Activated naive CD4-positive, alpha-beta T cell treated with anti-CD3 and anti-CD28 coated beads, Interleukin-2, amount 50 U/mL, for 24 hours (primary cell): Measurements from ENCODE around the gene CDH26.

Source experiments
- H3K27ac Mint-ChIP-seq: one replicate; pipeline ENCODE4 v1.8.0; 2021; ENCODE audit warnings: mild to moderate bottlenecking, mixed read lengths
- H3K27me3 Mint-ChIP-seq: one replicate; pipeline ENCODE4 v1.8.0; 2021; ENCODE audit warnings: mixed read lengths
- H3K36me3 Mint-ChIP-seq: one replicate; pipeline ENCODE4 v1.8.0; 2021; ENCODE audit warnings: mixed read lengths
- H3K4me1 Mint-ChIP-seq: one replicate; pipeline ENCODE4 v1.8.0; 2021; ENCODE audit warnings: mixed read lengths
- H3K4me3 Mint-ChIP-seq: one replicate; pipeline ENCODE4 v1.8.0; 2021; ENCODE audit warnings: mild to moderate bottlenecking, mixed read lengths
- H3K9me3 Mint-ChIP-seq: one replicate; pipeline ENCODE4 v1.8.0; 2021; ENCODE audit warnings: mixed read lengths

The CDH26 gene

GRCh38 chr20:59938221-59938620, 20.0 kb upstream of the CDH26 start:
- Mint-ChIP-seq H3K4me1 (peaks cover 47% of the 10 kb centered on the region), H3K9me3 (no peaks in the 10 kb centered on the region), H3K4me3 (peak overlapping the region; percentile 82), H3K27me3 (no peaks in the 10 kb centered on the region), H3K27ac (peak overlapping the region; percentile 52), H3K36me3 (no peaks in the 10 kb centered on the region)

GRCh38 chr20:59938696-59939051, 19.5 kb upstream of the CDH26 start:
- H3K9me3 Mint-ChIP-seq: no peaks in the 10 kb centered on the region
- peak overlapping the region; percentile 52 for H3K27ac Mint-ChIP-seq
- H3K4me1 Mint-ChIP-seq: peaks cover 47% of the 10 kb centered on the region
- peak overlapping the region; percentile 82 for H3K4me3 Mint-ChIP-seq
- H3K36me3 Mint-ChIP-seq: no peaks in the 10 kb centered on the region
- H3K27me3 Mint-ChIP-seq: no peaks in the 10 kb centered on the region

GRCh38 chr20:59939052-59939878, 19.0 kb upstream of the CDH26 start:
- H3K9me3 Mint-ChIP-seq: no peaks in the 10 kb centered on the region
- H3K4me3 Mint-ChIP-seq: peak overlapping the region; percentile 96
- H3K4me1 Mint-ChIP-seq: peaks cover 50% of the 10 kb centered on the region
- H3K27ac Mint-ChIP-seq: peak overlapping the region; percentile 52
- no peaks in the 10 kb centered on the region for H3K27me3 Mint-ChIP-seq
- H3K36me3 Mint-ChIP-seq: peaks cover 2% of the 10 kb centered on the region

- Mint-ChIP-seq H3K4me1 (peaks cover 55% of the 10 kb centered on the region), H3K36me3 (peaks cover 6% of the 10 kb centered on the region), H3K27ac (no peak overlapping the region), H3K4me3 (peak overlapping the region; percentile 96), H3K9me3 (no peaks in the 10 kb centered on the region), H3K27me3 (no peaks in the 10 kb centered on the region)
These were observed 18.4 kb upstream of the CDH26 start for GRCh38 chr20:59939879-59940128.

GRCh38 chr20:59940129-59940955, 17.9 kb upstream of the CDH26 start, which contains the start of the genes FAM217B and PPP1R3D:
TSS of gene FAM217B (plus strand) at chr20:59940389. CDS start at chr20:59943944, 3,555 bp downstream.
TSS of gene PPP1R3D (minus strand) at chr20:59940305. CDS start at chr20:59939931, 374 bp downstream.
- Mint-ChIP-seq H3K4me3 (peak within 1 kb of the TSS; percentile 96), H3K27me3 (no peaks in the 10 kb centered on the region), H3K4me1 (peaks cover 57% of the 10 kb centered on the region), H3K27ac (peak within 1 kb of the TSS; percentile 95), H3K36me3 (peaks cover 6% of the 10 kb centered on the region), H3K9me3 (no peaks in the 10 kb centered on the region)

GRCh38 chr20:59940956-59941294, 17.3 kb upstream of the CDH26 start:
- peak overlapping the region; percentile 95 for H3K27ac Mint-ChIP-seq
- H3K4me3 Mint-ChIP-seq: peak overlapping the region; percentile 96
- peaks cover 60% of the 10 kb centered on the region for H3K4me1 Mint-ChIP-seq
- peaks cover 8% of the 10 kb centered on the region for H3K36me3 Mint-ChIP-seq
- H3K27me3 Mint-ChIP-seq: no peaks in the 10 kb centered on the region
- H3K9me3 Mint-ChIP-seq: no peaks in the 10 kb centered on the region

- Mint-ChIP-seq H3K9me3 (no peaks in the 10 kb centered on the region), H3K27me3 (no peaks in the 10 kb centered on the region), H3K4me3 (peak overlapping the region; percentile 33), H3K27ac (no peak overlapping the region), H3K36me3 (peaks cover 8% of the 10 kb centered on the region), H3K4me1 (peaks cover 51% of the 10 kb centered on the region)
These were observed 16.0 kb upstream of the CDH26 start for GRCh38 chr20:59942245-59942644.

- Mint-ChIP-seq H3K9me3 (no peaks in the 10 kb centered on the region), H3K36me3 (peaks cover 8% of the 10 kb centered on the region), H3K4me3 (no peak overlapping the region), H3K27me3 (no peaks in the 10 kb centered on the region), H3K27ac (peak overlapping the region; percentile 57), H3K4me1 (peaks cover 49% of the 10 kb centered on the region)
These were observed 13.5 kb upstream of the CDH26 start for GRCh38 chr20:59944726-59945125.

GRCh38 chr20:59945175-59945574, 13.0 kb upstream of the CDH26 start:
- peaks cover 8% of the 10 kb centered on the region for H3K36me3 Mint-ChIP-seq
- no peaks in the 10 kb centered on the region for H3K27me3 Mint-ChIP-seq
- no peak overlapping the region for H3K27ac Mint-ChIP-seq
- peaks cover 49% of the 10 kb centered on the region for H3K4me1 Mint-ChIP-seq
- H3K4me3 Mint-ChIP-seq: no peak overlapping the region
- H3K9me3 Mint-ChIP-seq: no peaks in the 10 kb centered on the region

GRCh38 chr20:59945731-59946130, 12.5 kb upstream of the CDH26 start:
- Mint-ChIP-seq H3K4me1 (peaks cover 49% of the 10 kb centered on the region), H3K27me3 (no peaks in the 10 kb centered on the region), H3K27ac (no peak overlapping the region), H3K36me3 (peaks cover 8% of the 10 kb centered on the region), H3K9me3 (no peaks in the 10 kb centered on the region), H3K4me3 (no peak overlapping the region)

- Mint-ChIP-seq H3K4me1 (peaks cover 33% of the 10 kb centered on the region), H3K27me3 (no peaks in the 10 kb centered on the region), H3K36me3 (peaks cover 8% of the 10 kb centered on the region), H3K9me3 (no peaks in the 10 kb centered on the region), H3K27ac (peak overlapping the region; percentile 8), H3K4me3 (no peak overlapping the region)
These were observed 10.8 kb upstream of the CDH26 start for GRCh38 chr20:59947376-59947775.

GRCh38 chr20:59948212-59948611, 10.0 kb upstream of the CDH26 start:
- peaks cover 8% of the 10 kb centered on the region for H3K36me3 Mint-ChIP-seq
- no peak overlapping the region for H3K27ac Mint-ChIP-seq
- H3K4me1 Mint-ChIP-seq: peaks cover 33% of the 10 kb centered on the region
- H3K9me3 Mint-ChIP-seq: no peaks in the 10 kb centered on the region
- H3K4me3 Mint-ChIP-seq: no peak overlapping the region
- H3K27me3 Mint-ChIP-seq: no peaks in the 10 kb centered on the region

- H3K9me3 Mint-ChIP-seq: no peaks in the 10 kb centered on the region
- peak overlapping the region; percentile 82 for H3K4me3 Mint-ChIP-seq
- peaks cover 8% of the 10 kb centered on the region for H3K36me3 Mint-ChIP-seq
- H3K4me1 Mint-ChIP-seq: peaks cover 32% of the 10 kb centered on the region
- H3K27me3 Mint-ChIP-seq: no peaks in the 10 kb centered on the region
- H3K27ac Mint-ChIP-seq: peak overlapping the region; percentile 96
These were observed 9.1 kb upstream of the CDH26 start for GRCh38 chr20:59948828-59949720.

- H3K4me1 Mint-ChIP-seq: peaks cover 24% of the 10 kb centered on the region
- peaks cover 2% of the 10 kb centered on the region for H3K36me3 Mint-ChIP-seq
- H3K9me3 Mint-ChIP-seq: no peaks in the 10 kb centered on the region
- no peak overlapping the region for H3K27ac Mint-ChIP-seq
- H3K4me3 Mint-ChIP-seq: no peak overlapping the region
- H3K27me3 Mint-ChIP-seq: no peaks in the 10 kb centered on the region
These were observed 8.3 kb upstream of the CDH26 start for GRCh38 chr20:59949911-59950310.

- Mint-ChIP-seq H3K27me3 (no peaks in the 10 kb centered on the region), H3K36me3 (no peaks in the 10 kb centered on the region), H3K9me3 (no peaks in the 10 kb centered on the region), H3K27ac (no peak overlapping the region), H3K4me3 (no peak overlapping the region), H3K4me1 (no peaks in the 10 kb centered on the region)
These were observed 3.5 kb upstream of the CDH26 start for GRCh38 chr20:59954718-59955117.
